Choroid plexus epithelial cell (primary cell): ENCODE measurements around the gene TMEM158.
A peak's percentile ranks its signal among the peaks of the same experiment; 100 is the strongest.

Source experiments
- DNase-seq: peaks from one replicate; pipeline ENCODE4 v3.0.0-alpha.2; 2010; ENCODE audit warnings: low read depth
- H3K4me3 ChIP-seq: 2 replicates; pipeline ENCODE4 v1.5.1; 2011; ENCODE audit warnings: low read depth, mild to moderate bottlenecking, control low read depth, low read length, moderate library complexity
- CTCF ChIP-seq: conservative IDR thresholded peaks from 2 replicates; pipeline ENCODE4 v1.5.1; 2011; ENCODE audit warnings: low read depth, mild to moderate bottlenecking, control low read depth, inconsistent platforms, low read length, moderate library complexity

The TMEM158 gene

GRCh38 chr3:45226206-45226915 lies at the start of gene TMEM158:
Gene TMEM158 (minus strand): TSS chr3:45226287. CDS start chr3:45226027, 260 bp downstream.
- TF ChIP-seq CTCF, result no peak
- H3K4me3 ChIP-seq, result peak within 1 kb of the TSS; percentile 67
- peak; percentile 61 for DNase-seq

- DNase-seq, result no peak
- no peak for TF ChIP-seq CTCF
- no peak overlapping the region for H3K4me3 ChIP-seq
Measured at GRCh38 chr3:45275006-45275704, 49.1 kb upstream of the TMEM158 start.

GRCh38 chr3:45273681-45274515 lies 47.8 kb upstream of the TMEM158 start:
- no peak for TF ChIP-seq CTCF
- peak; percentile 2 for DNase-seq
- H3K4me3 ChIP-seq, result no peak overlapping the region

- no peak for TF ChIP-seq CTCF
- DNase-seq, result no peak
- H3K4me3 ChIP-seq, result no peak overlapping the region
Measured at GRCh38 chr3:45272828-45273470, 46.9 kb upstream of the TMEM158 start.

GRCh38 chr3:45272032-45272810 lies 46.1 kb upstream of the TMEM158 start:
- no peak for DNase-seq
- no peak for TF ChIP-seq CTCF
- H3K4me3 ChIP-seq, result no peak overlapping the region

- DNase-seq, result peak; percentile 8
- TF ChIP-seq CTCF, result no peak
- no peak overlapping the region for H3K4me3 ChIP-seq
Measured at GRCh38 chr3:45269952-45270351, 43.9 kb upstream of the TMEM158 start.
